Measurements from ENCODE around the gene C5orf15.

Gene C5orf15

GRCh38 chr5:133968204-133968980 lies at the start of gene C5orf15:
Gene C5orf15 (minus strand): TSS chr5:133968625. CDS start chr5:133968584, 41 bp downstream.
- peak; percentile 79 to 92 for DNase-seq (ENCODE audit: extremely low read depth in 1 of 2, low read depth in 1 of 2)

GRCh38 chr5:134008266-134008749 lies 39.9 kb upstream of the C5orf15 start:
- DNase-seq (ENCODE audit: extremely low read depth in 1 of 2, low read depth in 1 of 2): no peak

DNA sequence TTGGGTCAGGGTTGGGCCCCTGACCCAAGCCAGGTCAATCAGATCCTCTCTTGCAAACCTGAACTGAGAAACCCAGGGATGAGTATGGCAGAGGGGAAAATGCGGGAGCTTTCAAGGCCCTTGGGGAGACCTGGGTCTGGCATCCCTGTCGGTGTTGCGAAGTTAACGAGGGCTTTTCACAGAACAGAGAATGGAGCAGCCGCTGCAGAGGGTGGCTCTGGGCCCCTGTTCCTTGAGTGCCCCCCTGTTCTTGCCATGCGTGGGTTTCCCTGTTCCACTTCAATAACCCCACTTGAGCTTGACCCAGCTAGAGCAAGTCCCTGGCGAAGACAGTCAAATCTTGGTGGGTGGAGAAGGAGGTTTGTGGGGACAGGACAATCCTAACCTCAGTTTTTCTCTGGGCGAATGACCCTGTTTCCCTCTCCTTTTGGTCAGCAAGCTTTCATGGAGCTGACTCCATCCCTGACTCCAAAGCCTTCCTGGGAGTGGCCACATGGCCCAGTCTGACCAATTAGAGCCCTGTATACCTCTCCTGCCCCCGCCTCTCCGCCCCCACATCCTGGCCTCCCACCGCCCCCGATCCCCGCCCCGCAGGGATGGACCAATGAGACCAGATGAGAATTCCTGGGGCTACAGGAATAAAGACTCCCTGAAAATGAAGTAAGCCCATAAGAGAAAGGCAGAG lies 39.3 kb upstream of the C5orf15 start:
- no peak for DNase-seq (ENCODE audit: extremely low read depth in 1 of 2, low read depth in 1 of 2)

GRCh38 chr5:134006115-134006514 lies 37.7 kb upstream of the C5orf15 start:
- no peak for DNase-seq (ENCODE audit: extremely low read depth in 1 of 2, low read depth in 1 of 2)

GRCh38 chr5:134005417-134006061 lies 37.1 kb upstream of the C5orf15 start:
- DNase-seq (ENCODE audit: extremely low read depth in 1 of 2, low read depth in 1 of 2): no peak

GRCh38 chr5:134004626-134005416 lies 36.4 kb upstream of the C5orf15 start, which contains the start of gene VDAC1:
Gene VDAC1 (minus strand): TSS chr5:134004975. CDS start chr5:133993012, 11,963 bp downstream.
- DNase-seq (ENCODE audit: extremely low read depth in 1 of 2, low read depth in 1 of 2): peak; percentile 57 to 67

GRCh38 chr5:134003817-134004625 lies 35.6 kb upstream of the C5orf15 start:
- DNase-seq (ENCODE audit: extremely low read depth in 1 of 2, low read depth in 1 of 2): peak; percentile 10 to 31

GRCh38 chr5:134003064-134003816 lies 34.8 kb upstream of the C5orf15 start:
- DNase-seq (ENCODE audit: extremely low read depth in 1 of 2, low read depth in 1 of 2): peak in 1 of 2 donors; percentile 9

DNA sequence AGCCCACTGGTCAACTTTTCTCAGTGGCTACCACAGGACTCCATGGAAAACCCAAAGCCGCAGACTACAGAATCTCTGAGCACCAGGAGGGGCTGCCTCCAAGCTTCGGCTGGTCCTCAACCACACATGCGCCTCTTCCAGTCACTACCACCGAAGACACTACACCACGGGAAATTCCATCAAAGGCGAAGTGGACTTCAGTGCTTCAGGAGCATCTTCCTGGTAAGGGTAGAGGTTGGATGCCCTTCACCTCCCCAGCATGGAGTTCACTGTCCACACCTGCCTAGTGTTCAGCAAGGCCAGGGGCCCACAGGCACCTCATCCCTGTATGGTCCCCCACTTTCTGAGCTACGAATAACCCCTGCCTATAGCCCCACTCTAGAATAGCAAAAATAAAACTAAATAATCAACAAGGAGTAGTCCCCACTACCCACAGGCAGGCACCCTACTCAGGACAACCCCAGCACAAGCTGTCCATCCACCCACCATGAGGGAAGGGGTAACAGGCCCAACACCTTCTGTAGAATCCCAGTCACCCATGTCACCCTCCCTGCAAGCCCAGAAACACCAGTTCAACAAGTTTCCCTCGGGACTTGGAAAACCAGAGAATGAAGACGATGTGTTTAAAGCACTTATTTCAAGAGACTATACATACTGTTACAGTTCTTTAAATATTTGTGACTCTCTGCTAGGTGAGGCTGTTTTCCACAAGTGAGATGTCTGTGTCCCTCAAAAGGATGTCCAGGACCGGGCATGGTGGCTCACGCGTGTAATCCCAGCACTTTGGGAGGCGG lies 33.7 kb upstream of the C5orf15 start:
- DNase-seq (ENCODE audit: extremely low read depth in 1 of 2, low read depth in 1 of 2): no peak

GRCh38 chr5:134000696-134001453 lies 32.5 kb upstream of the C5orf15 start:
- DNase-seq (ENCODE audit: extremely low read depth in 1 of 2, low read depth in 1 of 2): no peak

GRCh38 chr5:134000091-134000511 lies 31.7 kb upstream of the C5orf15 start:
- no peak for DNase-seq (ENCODE audit: extremely low read depth in 1 of 2, low read depth in 1 of 2)

DNA sequence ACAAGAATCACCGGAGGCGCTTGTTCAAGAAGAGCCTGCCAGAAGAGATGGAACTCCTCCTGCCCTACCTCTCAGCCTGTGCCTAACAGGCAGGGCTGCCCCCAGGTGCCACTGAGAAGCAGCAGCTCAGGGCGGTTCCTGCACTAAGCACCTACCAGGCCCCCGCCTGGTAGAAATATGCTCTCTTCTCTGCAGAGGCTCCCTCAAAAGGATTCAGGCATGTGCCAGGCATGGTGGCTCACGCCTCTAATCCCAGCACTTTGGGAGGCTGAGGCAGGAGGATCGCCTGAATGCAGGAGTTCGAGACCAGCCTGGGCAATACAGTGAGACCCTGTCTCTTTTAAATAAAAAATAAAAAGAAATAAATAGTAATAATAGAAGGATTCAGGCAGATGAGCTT lies 30.4 kb upstream of the C5orf15 start:
- DNase-seq (ENCODE audit: extremely low read depth in 1 of 2, low read depth in 1 of 2): no peak

DNA sequence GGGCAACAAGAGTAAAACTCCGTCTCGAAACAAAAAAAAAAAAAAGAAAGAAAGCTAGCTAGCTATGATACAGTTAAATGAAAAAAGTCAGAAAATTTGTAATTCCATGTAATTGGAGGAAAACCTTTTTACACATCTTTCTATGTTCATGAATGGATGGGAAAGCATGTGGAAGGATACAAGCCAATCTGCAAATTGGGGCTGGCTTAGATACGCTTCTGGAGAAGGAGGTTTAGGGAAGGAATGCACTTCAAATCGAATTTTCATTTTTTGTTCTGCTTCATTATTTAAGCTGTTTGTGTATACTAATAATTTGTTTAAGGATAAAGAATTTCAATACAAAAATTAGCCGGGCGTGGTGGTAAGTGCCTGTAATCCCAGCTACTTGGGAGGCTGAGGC lies 29.6 kb upstream of the C5orf15 start:
- DNase-seq (ENCODE audit: extremely low read depth in 1 of 2, low read depth in 1 of 2): no peak

DNA sequence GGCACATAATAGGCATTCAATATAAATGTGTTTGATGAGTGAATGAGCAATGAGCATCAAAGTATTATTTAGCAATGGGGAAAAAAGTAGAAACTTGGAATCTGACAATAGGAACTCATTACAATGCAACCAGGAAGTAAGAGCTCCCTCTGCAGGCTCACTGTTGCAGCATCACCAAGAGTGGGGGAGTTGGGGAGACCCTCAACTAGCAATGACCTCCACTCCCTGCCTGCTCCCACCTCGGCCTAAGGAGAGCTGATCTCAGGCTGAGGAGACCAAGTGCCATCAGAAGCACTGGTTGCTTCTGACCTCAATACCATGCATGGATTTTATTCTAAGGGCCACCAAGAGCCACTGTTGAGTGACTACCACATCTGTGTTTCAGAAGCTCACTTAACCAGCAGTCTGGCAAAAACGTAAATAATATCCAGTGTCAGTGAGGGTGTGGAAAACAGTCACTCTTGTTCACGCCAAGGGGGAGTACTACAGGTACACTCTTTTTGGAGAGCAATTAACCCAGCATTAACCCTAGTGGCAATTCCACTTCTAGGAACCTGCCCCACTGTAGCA lies 28.3 kb upstream of the C5orf15 start:
- no peak for DNase-seq (ENCODE audit: extremely low read depth in 1 of 2, low read depth in 1 of 2)

DNA sequence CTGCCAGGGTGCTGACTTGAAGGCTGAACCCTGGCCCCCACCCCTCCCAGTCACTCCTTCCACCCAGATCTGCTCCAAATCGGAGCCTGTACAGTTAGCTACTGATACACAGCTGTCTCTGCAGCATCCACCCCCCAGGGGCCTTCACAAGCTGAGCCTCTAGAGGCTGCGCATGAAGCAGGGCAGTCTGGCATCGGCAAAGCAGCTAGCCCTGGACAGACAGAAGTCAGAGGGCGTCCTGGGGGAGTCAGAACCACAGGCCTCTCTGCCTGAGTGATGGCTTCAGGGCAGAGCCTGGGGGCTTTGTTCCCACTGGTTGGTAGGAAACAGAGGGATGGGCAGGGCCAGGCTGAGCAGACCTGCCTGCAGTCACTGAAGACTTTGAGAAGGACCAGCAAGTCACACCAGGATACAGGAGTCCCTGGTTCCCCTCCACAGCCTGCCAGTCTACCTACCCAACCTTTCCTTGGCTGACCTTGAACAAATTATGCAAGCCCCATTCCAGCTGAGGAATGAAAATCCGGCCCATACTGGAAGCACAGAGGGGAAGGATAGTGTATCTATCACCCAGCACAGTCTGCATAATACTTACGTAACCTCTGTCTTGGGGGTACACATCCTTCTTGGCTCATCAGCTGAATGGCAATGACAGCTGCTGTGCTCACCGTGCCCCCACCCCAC lies 27.6 kb upstream of the C5orf15 start:
- DNase-seq (ENCODE audit: extremely low read depth in 1 of 2, low read depth in 1 of 2): no peak

- no peak for DNase-seq (ENCODE audit: extremely low read depth in 1 of 2, low read depth in 1 of 2)
These were observed 26.9 kb upstream of the C5orf15 start for GRCh38 chr5:133995341-133995740.

GRCh38 chr5:133994990-133995333 lies 26.5 kb upstream of the C5orf15 start:
- no peak for DNase-seq (ENCODE audit: extremely low read depth in 1 of 2, low read depth in 1 of 2)
